Gastroesophageal sphincter (tissue), 4 donors: Measurements from ENCODE around the gene OR2B2. TPM values are rescaled to one million over a fixed set of nuclear protein-coding genes. Genes with fewer than 3 reads are reported as not detected.

Experiments used
- ATAC-seq: fragments of 150-250 bp; one replicate; pipeline ENCODE4 v1.9.1; 2016; ENCODE audit warnings: mild to moderate bottlenecking, moderate library complexity
- H3K27ac ChIP-seq, 4 donors: fragments of 200-600 bp; sonication (generic) in 3 of 4; 1 replicate in 3 of 4; 2 replicates in 1 of 4; pipeline ENCODE4 v1.5.1; 2016 to 2019
- H3K27me3 ChIP-seq: fragments of 200-600 bp; sonication (generic); one replicate; pipeline ENCODE4 v1.5.1; 2019
- H3K36me3 ChIP-seq, 2 donors: fragments of 200-600 bp; sonication (generic); one replicate each; pipeline ENCODE4 v1.5.1; 2019; ENCODE audit warnings: control low read depth in 1 of 2
- H3K4me1 ChIP-seq, 3 donors: fragments of 200-600 bp; sonication (generic); 1 replicate in 2 of 3; 2 replicates in 1 of 3; pipeline ENCODE4 v1.5.1; 2016 to 2019; ENCODE audit warnings: control low read depth in 2 of 3
- H3K4me3 ChIP-seq, 2 donors: fragments of 200-600 bp; sonication (generic); one replicate each; pipeline ENCODE4 v1.5.1; 2019; ENCODE audit warnings: mild to moderate bottlenecking in 1 of 2, moderate library complexity in 1 of 2
- H3K9me3 ChIP-seq, 3 donors: fragments of 200-600 bp; sonication (generic); one replicate each; pipeline ENCODE4 v1.5.1; 2017 to 2019; ENCODE audit warnings: control low read depth in 2 of 3
- EP300 ChIP-seq: sonication (generic); formaldehyde crosslinking; IDR thresholded peaks from one replicate; pipeline ENCODE4 v1.6.1; 2017; ENCODE audit warnings: antibody characterized with exemption, mild to moderate bottlenecking
- POLR2A ChIP-seq, 2 donors: fragments of 450-650 bp; IDR thresholded peaks; one replicate each; pipeline ENCODE4 v1.6.1; 2017; ENCODE audit warnings: antibody characterized with exemption in 2 of 2, mild to moderate bottlenecking in 2 of 2, moderate library complexity in 1 of 2
- POLR2AphosphoS5 ChIP-seq: sonication (generic); formaldehyde crosslinking; IDR thresholded peaks from one replicate; pipeline ENCODE4 v1.6.1; 2017; ENCODE audit warnings: antibody characterized with exemption
- whole genome bisulfite sequencing, 2 donors: methylation state at CpG; one replicate each; pipeline ENCODE4 v1.1.5; 2018; ENCODE audit warnings: low coverage in 1 of 2; 5-methylcytosine and 5-hydroxymethylcytosine counted together
- small RNA-seq, 4 donors: library from RNA; depleted of rRNA; stranded (forward); fragments of <200 nt; gene quantifications; one replicate each; pipeline ENCODE3, GENCODE V24; 2016
- total RNA-seq, 4 donors: library from RNA; depleted of rRNA; stranded (reverse); fragments of >200 nt; gene quantifications; one replicate each; pipeline ENCODE4 v1.1.0, GENCODE V29; 2016
- TF ChIP-seq, protein P1 (sequence below), 4 experiments: fragments of 200-600 bp in 2 of 4; fragments of 450-650 bp in 2 of 4; sonication (generic) in 1 of 4; IDR thresholded peaks; one replicate each; pipeline ENCODE4 v1.5.1; 2017 to 2019; ENCODE audit warnings: antibody characterized with exemption in 4 of 4, mild to moderate bottlenecking in 2 of 4, moderate library complexity in 2 of 4

Gene OR2B2
- total RNA-seq, 4 donors from 2014 or later, result not detected

GRCh38 chr6:27863962-27864905 lies 48.0 kb downstream of the OR2B2 start:
- H3K36me3 ChIP-seq, result no peaks in the 10 kb centered on the region
- H3K9me3 ChIP-seq, result no peaks in the 10 kb centered on the region
- 13 to 32% methylated on average over 24 to 29 of the region's 51 CpGs for WGBS, 2 donors
- TF ChIP-seq, protein P1, sequence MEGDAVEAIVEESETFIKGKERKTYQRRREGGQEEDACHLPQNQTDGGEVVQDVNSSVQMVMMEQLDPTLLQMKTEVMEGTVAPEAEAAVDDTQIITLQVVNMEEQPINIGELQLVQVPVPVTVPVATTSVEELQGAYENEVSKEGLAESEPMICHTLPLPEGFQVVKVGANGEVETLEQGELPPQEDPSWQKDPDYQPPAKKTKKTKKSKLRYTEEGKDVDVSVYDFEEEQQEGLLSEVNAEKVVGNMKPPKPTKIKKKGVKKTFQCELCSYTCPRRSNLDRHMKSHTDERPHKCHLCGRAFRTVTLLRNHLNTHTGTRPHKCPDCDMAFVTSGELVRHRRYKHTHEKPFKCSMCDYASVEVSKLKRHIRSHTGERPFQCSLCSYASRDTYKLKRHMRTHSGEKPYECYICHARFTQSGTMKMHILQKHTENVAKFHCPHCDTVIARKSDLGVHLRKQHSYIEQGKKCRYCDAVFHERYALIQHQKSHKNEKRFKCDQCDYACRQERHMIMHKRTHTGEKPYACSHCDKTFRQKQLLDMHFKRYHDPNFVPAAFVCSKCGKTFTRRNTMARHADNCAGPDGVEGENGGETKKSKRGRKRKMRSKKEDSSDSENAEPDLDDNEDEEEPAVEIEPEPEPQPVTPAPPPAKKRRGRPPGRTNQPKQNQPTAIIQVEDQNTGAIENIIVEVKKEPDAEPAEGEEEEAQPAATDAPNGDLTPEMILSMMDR (IDR thresholded peaks at IDR 0.05), result no peak
- TF ChIP-seq POLR2AphosphoS5, result no peak
- TF ChIP-seq POLR2A (IDR thresholded peaks at IDR 0.05), result no peak
- TF ChIP-seq EP300, result no peak
- peaks cover 0 to 37% (median 19%) of the 10 kb centered on the region in 3 donors for H3K4me1 ChIP-seq
- ATAC-seq, result no peak
- peak overlapping the region in 3 of 4 donors; percentile 60 to 70 (median 60) for H3K27ac ChIP-seq
- peaks cover 47% of the 10 kb centered on the region for H3K27me3 ChIP-seq
- peak overlapping the region; percentile 58 to 77 for H3K4me3 ChIP-seq

DNA sequence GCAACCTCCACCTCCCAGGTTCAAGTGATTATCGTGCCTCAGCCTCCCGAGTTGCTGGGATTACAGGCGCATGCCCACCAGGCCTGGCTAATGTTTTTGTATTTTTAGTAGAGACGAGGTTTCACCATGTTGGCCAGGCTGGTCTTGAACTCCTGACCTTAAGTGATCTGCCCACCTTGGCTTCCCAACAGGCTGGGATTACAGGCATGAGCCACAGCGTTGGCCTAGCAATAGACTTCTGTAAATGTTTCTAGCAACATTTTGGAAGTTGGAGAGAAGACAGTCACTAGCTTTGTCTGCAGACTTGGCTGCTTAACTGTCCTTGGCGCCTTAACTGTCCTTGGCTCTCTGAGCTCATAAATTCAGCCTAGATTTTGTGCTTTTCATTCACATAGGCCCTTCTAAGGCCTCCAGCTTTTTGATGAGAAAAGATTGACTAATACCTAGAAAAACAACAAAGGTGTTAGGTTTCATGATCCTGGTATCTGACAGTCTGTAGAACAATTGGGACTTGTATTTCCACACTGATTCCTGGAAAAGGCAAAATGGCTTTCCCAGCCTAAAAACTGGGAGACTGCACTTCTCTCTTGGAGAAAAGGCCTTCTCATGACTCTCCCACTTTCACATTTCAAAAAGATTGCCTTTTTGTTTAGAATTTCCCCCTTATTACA lies 49.7 kb downstream of the OR2B2 start:
- ATAC-seq, result no peak
- H3K9me3 ChIP-seq, result no peaks in the 10 kb centered on the region
- peaks cover 30% of the 10 kb centered on the region for H3K27me3 ChIP-seq
- 80 to 100% methylated on average over 3 of the region's 6 CpGs for WGBS, 2 donors
- H3K27ac ChIP-seq, result no peak overlapping the region
- H3K4me1 ChIP-seq, result peaks cover 0 to 33% (median 19%) of the 10 kb centered on the region in 3 donors
- TF ChIP-seq POLR2AphosphoS5 (no peak), POLR2A (IDR thresholded peaks at IDR 0.05) (no peak), EP300 (no peak)
- TF ChIP-seq, protein P1 (IDR thresholded peaks at IDR 0.05), result no peak
- H3K36me3 ChIP-seq, result no peaks in the 10 kb centered on the region
- H3K4me3 ChIP-seq, result no peak overlapping the region

DNA sequence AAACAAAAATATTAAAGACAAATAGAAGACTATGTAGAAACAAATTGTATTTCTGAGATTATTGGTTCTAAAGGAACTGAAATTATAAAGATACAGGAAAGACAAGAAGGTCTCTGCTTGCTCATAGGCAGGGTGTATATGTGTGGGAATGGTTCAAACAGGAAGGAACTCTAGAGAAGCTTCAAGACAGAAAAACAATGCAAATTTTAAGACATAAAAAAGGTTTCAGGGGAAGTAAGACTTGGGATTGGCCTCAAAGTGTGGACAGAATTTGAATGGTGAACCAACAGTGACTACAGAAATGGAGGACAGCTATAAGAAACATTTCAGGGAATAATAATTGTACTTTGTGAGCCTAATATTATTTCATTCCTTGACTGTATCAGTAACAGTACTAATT lies 50.3 kb downstream of the OR2B2 start:
- H3K4me3 ChIP-seq, result no peak overlapping the region
- TF ChIP-seq EP300, result no peak
- no peak for TF ChIP-seq POLR2A (IDR thresholded peaks at IDR 0.05)
- TF ChIP-seq, protein P1 (IDR thresholded peaks at IDR 0.05), result no peak
- TF ChIP-seq POLR2AphosphoS5, result no peak
- H3K27me3 ChIP-seq, result peaks cover 23% of the 10 kb centered on the region
- peaks cover 0 to 26% (median 14%) of the 10 kb centered on the region in 3 donors for H3K4me1 ChIP-seq
- H3K36me3 ChIP-seq, result no peaks in the 10 kb centered on the region
- no peaks in the 10 kb centered on the region for H3K9me3 ChIP-seq
- no peak overlapping the region for H3K27ac ChIP-seq
- ATAC-seq, result no peak

GRCh38 chr6:27861276-27861840 lies 50.8 kb downstream of the OR2B2 start:
- Histone ChIP-seq H3K4me3 (no peak overlapping the region), H3K27ac (no peak overlapping the region), H3K36me3 (no peaks in the 10 kb centered on the region), H3K27me3 (peaks cover 19% of the 10 kb centered on the region), H3K4me1 (peaks cover 0 to 21% (median 9%) of the 10 kb centered on the region in 3 donors), H3K9me3 (no peaks in the 10 kb centered on the region)
- no peak for ATAC-seq
- TF ChIP-seq, protein P1 (IDR thresholded peaks at IDR 0.05), result no peak
- no peak for TF ChIP-seq POLR2AphosphoS5
- no peak for TF ChIP-seq EP300
- WGBS, 2 donors, result 63 to 90% methylated on average over 2 of the region's 2 CpGs

Small RNA genes within 50 kb of the gene (small RNA-seq; reads per million reads assigned to genes)
- 0 reads per million in 4 donors for gene RNU7-26P

Other genes starting within 250 kb of the OR2B2 start
- not detected for gene OR2B6, start 44.8 kb upstream of the OR2B2 start, total RNA-seq
- 1 to 10 TPM in 1 of 4 donors, under 1 TPM in 3; 0.77 to 1.6 (median 0.80) TPM for gene ZNF165, start 168.2 kb upstream of the OR2B2 start, total RNA-seq
- 1 to 10 TPM; 4.4 to 7.1 (median 5.0) TPM for gene ZSCAN16, start 212.2 kb upstream of the OR2B2 start, total RNA-seq
- gene ZKSCAN8, start 229.5 kb upstream of the OR2B2 start, total RNA-seq, result 10 to 100 TPM; 22.0 to 32.7 (median 29.6) TPM